GM12892 (cell line): Measurements from ENCODE around the gene IMPG1.

Experiments used
- DNase-seq: peaks from one replicate; pipeline ENCODE4 v3.0.0; 2011; ENCODE audit not compliant: insufficient read length
- FAIRE-seq: peaks from 2 replicates; lab custom pipeline; 2011; peaks lifted over from hg19 to GRCh38; lab: Jason Lieb, UNC
- POLR2A ChIP-seq: IDR thresholded peaks from 2 replicates; pipeline ENCODE4 v1.6.1; 2011; ENCODE audit warnings: low read depth, low read length, control low read depth
- POLR2AphosphoS5 ChIP-seq: IDR thresholded peaks from 2 replicates; pipeline ENCODE4 v1.6.1; 2011; ENCODE audit warnings: low read depth, low read length, control low read depth
- TAF1 ChIP-seq: IDR thresholded peaks from 2 replicates; pipeline ENCODE4 v1.6.1; 2011; ENCODE audit warnings: low read depth, mild to moderate bottlenecking, control low read depth, low read length, borderline replicate concordance

The IMPG1 gene

DNA sequence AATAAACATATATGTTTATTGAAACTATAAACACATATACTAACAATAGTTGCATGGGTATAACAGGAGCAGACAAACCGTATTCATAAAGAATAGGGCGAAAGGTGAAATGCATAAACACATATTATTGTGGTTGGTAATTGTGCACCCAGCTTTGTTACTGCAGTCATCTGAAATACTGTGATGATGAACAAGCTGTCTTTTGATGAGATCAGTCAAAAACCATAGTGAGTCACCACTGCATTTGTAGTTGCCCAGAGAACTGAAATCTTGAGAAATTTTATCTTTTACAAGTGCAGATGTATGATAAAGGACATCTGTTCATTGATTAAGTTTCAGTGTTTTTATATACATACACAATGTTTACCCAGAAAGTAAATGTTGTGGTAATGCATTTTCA lies 189.7 kb downstream of the IMPG1 start:
- FAIRE-seq (no peak), DNase-seq (no peak)

DNA sequence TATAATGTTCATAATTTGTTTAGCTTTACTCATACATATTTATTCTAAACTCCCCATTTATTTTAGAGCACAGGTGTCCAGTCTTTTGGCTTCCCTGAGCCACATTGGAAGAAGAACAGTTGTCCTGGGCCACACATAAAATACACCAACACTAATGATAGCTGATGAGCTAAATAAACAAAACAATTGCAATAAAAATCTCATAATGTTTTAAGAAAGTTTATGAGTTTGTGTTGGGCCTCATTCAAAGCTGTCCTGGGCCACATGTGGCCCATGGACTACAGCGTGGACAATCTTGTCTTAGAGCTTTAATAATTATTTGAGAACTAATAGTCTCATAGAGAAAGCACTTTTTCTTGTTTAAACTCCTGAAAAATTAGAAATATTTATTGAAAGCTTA lies 192.2 kb downstream of the IMPG1 start:
- TF ChIP-seq POLR2A: no peak
- TF ChIP-seq POLR2AphosphoS5: no peak
- DNase-seq (no peak), FAIRE-seq (no peak)

More for the DNA sequence above, 189.7 kb downstream of the IMPG1 start:
- TF ChIP-seq TAF1 (no peak), POLR2AphosphoS5 (no peak), POLR2A (no peak)

DNA sequence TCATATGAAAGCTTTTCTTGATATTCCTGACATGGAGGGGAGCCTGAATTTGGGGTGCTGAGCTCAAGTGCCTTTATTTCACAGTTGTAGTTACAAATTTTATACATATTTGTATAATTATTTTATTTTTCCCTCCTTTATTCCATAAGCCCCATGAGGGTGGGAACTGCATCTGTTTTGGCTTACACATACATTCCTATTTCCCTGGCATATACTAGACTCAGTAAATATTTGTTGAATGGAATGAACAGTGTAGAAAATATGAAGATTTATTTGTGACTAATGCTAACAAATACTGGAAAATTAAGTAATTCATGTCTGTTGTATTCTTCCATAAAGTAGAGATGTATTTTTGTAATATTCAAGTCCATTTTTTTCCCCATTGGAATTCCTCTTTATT lies 196.3 kb downstream of the IMPG1 start:
- DNase-seq: no peak
- no peak for TF ChIP-seq TAF1
- no peak for FAIRE-seq

DNA sequence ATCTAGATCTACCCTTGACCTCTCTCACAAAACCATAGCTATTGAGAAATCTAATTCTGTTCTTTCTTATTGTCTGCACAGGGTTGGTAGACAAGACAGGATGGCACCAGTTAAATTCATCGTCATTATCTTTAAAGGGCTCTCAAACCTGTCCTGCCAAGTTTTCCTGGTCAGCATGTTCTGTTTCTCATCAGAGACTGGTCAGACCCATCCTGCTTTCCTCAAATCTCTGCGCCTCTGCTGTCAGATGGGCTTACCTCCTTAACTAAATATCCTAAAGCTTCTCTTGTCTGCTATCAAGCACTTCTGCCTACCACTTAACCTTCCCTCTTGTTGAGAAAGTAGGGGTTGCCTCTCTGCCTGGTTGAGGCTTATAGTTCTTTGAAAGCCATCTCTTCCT lies 198.2 kb downstream of the IMPG1 start:
- TF ChIP-seq TAF1 (no peak), POLR2A (no peak), POLR2AphosphoS5 (no peak)
- DNase-seq (no peak), FAIRE-seq (no peak)
